ENCODE data around the gene LIX1L. TPM values are rescaled to one million over a fixed set of nuclear protein-coding genes. Genes with fewer than 3 reads are reported as not detected.
A peak's percentile ranks its signal among the peaks of the same experiment; 100 is the strongest.

Gene LIX1L
- total RNA-seq, 2 experiments from 2014 or later: 21.4 to 21.5 TPM

DNA sequence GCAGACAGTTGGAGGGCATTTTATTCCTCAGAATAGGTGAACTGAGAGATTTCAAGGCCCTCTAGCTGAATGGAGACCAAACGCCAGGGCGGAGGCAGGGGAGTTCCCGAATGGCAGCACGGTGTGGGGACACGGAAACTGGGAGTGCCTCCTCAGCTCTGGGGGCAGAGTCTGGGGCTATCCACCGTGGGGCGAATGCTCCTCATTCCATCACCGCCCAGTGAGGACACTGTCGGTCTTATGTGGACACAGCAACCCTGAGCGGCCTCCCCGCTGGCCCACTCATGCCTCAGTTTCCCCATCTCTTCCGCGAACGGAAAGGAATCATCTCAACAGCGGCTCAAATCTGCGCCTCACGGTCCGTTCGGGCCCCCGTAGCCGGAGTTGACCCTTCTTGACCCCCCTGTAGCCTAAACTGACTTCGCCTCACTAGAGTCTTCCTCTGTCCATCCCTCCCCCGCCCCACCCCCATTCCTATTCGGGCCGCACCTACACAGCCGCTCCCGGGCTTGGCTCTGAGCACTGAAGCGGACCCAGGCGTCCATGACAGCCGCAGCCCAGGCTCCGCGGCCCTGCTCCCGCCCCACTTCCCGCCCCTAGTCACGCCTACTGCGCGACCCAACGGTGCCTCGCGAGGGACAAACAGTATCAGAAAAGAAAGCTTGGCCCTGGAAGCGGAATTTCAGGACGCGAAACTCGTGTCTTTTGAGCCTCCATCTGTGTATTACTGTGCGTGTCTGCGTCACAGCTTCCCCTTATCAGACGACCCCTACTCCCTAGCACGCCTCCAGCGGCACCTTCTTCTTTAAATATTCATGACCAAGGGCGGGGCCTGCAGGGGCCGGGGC, 39.4 kb downstream of the LIX1L start, which contains the start of gene PEX11B:
Gene PEX11B, minus strand, starts transcription at position 574 of the 848 bp plus-strand sequence. Its CDS starts 29 bp downstream, at position 545.
- H3K27me3 ChIP-seq (ENCODE audit: control insufficient read depth in 1 of 2, insufficient read depth in 2 of 2, low read length in 2 of 2): no peaks in the 10 kb centered on the region
- Mint-ChIP-seq H3K36me3 (ENCODE audit: low read depth) (peaks cover 65% of the 10 kb centered on the region), H3K27ac (peak within 1 kb of the TSS; percentile 92), H3K4me1 (ENCODE audit: low read depth) (peaks cover 47% of the 10 kb centered on the region), H3K9me3 (no peaks in the 10 kb centered on the region), H3K27me3 (no peaks in the 10 kb centered on the region), H3K4me3 (peak within 1 kb of the TSS; percentile 94)
- ChIA-PET CTCF (interaction anchor here (0.5 to 1.7 kb wide), 6 partner anchors 9 to 83 kb away, joined by 3 to 9 read pairs (median 3); partner anchors contain the start of genes NUDT17, PIAS3 and RBM8A), POLR2A (interaction anchor here (0.7 to 4.4 kb wide), 18 partner anchors 9 to 118 kb away, joined by 3 to 84 read pairs (median 7); partner anchors contain the start of genes ANKRD34A, LIX1L, NUDT17 and PIAS3)
- TF ChIP-seq, protein P1, sequence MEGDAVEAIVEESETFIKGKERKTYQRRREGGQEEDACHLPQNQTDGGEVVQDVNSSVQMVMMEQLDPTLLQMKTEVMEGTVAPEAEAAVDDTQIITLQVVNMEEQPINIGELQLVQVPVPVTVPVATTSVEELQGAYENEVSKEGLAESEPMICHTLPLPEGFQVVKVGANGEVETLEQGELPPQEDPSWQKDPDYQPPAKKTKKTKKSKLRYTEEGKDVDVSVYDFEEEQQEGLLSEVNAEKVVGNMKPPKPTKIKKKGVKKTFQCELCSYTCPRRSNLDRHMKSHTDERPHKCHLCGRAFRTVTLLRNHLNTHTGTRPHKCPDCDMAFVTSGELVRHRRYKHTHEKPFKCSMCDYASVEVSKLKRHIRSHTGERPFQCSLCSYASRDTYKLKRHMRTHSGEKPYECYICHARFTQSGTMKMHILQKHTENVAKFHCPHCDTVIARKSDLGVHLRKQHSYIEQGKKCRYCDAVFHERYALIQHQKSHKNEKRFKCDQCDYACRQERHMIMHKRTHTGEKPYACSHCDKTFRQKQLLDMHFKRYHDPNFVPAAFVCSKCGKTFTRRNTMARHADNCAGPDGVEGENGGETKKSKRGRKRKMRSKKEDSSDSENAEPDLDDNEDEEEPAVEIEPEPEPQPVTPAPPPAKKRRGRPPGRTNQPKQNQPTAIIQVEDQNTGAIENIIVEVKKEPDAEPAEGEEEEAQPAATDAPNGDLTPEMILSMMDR (IDR thresholded peaks at IDR 0.05): no peak
- H3K27ac ChIP-seq (ENCODE audit: low read depth in 1 of 2, low read length in 2 of 2): peak within 1 kb of the TSS; percentile 52 to 60
- peak within 1 kb of the TSS; percentile 87 for H3K4me3 ChIP-seq (ENCODE audit: low read length)
- no peaks in the 10 kb centered on the region for H3K9me3 ChIP-seq (ENCODE audit: control insufficient read depth in 1 of 2, insufficient read depth in 1 of 2, low read length in 2 of 2)
- ATAC-seq (ENCODE audit: poor library complexity) (peak; percentile 90), DNase-seq (peak; percentile 87 to 96 (median 92))
- peaks cover 26% of the 10 kb centered on the region for H3K36me3 ChIP-seq (ENCODE audit: insufficient read depth, low read length)
- intact Hi-C loops (cut with DNase I, micrococcal nuclease): loop anchor here (1.0 to 5.0 kb wide), 6 partner anchors 9 to 89 kb away; partner anchors contain the start of genes LIX1L (in 2 of the 2), PIAS3 (in 2 of the 2), RBM8A (in 1 of the 2) and TXNIP (in 1 of the 2)
- peaks cover 31% of the 10 kb centered on the region for H3K4me1 ChIP-seq (ENCODE audit: insufficient read depth, low read length)

GRCh38 chr1:145917595-145917994, 40.2 kb downstream of the LIX1L start:
- H3K27ac ChIP-seq (ENCODE audit: low read depth in 1 of 2, low read length in 2 of 2): no peak overlapping the region
- no peaks in the 10 kb centered on the region for H3K9me3 ChIP-seq (ENCODE audit: control insufficient read depth in 1 of 2, insufficient read depth in 1 of 2, low read length in 2 of 2)
- peak in 1 of 14 experiments; percentile 17 for DNase-seq
- peak overlapping the region; percentile 87 for H3K4me3 ChIP-seq (ENCODE audit: low read length)
- peak overlapping the region; percentile 94 for H3K4me3 Mint-ChIP-seq
- ChIA-PET CTCF (interaction anchor here (0.5 to 1.7 kb wide), 4 partner anchors 10 to 82 kb away, joined by 3 to 9 read pairs (median 4); partner anchors contain the start of genes NUDT17, PIAS3 and RBM8A), POLR2A (interaction anchor here (1.5 to 4.4 kb wide), 9 partner anchors 10 to 119 kb away, joined by 4 to 84 read pairs (median 29); partner anchors contain the start of genes ANKRD34A, LIX1L, NUDT17 and PIAS3)
- peaks cover 69% of the 10 kb centered on the region for H3K36me3 Mint-ChIP-seq (ENCODE audit: low read depth)
- no peaks in the 10 kb centered on the region for H3K27me3 ChIP-seq (ENCODE audit: control insufficient read depth in 1 of 2, insufficient read depth in 2 of 2, low read length in 2 of 2)
- H3K36me3 ChIP-seq (ENCODE audit: insufficient read depth, low read length): peaks cover 23% of the 10 kb centered on the region
- H3K4me1 Mint-ChIP-seq (ENCODE audit: low read depth): peaks cover 47% of the 10 kb centered on the region
- TF ChIP-seq, protein P1 (IDR thresholded peaks at IDR 0.05): no peak
- no peaks in the 10 kb centered on the region for H3K9me3 Mint-ChIP-seq
- peaks cover 31% of the 10 kb centered on the region for H3K4me1 ChIP-seq (ENCODE audit: insufficient read depth, low read length)
- intact Hi-C loops (cut with DNase I, micrococcal nuclease): loop anchor here (2.0 to 5.0 kb wide), 4 partner anchors 31 to 90 kb away; partner anchors contain the start of genes LIX1L (in 2 of the 2) and PIAS3 (in 1 of the 2)
- peak overlapping the region; percentile 92 for H3K27ac Mint-ChIP-seq
- ATAC-seq (ENCODE audit: poor library complexity): no peak
- no peaks in the 10 kb centered on the region for H3K27me3 Mint-ChIP-seq

GRCh38 chr1:145916745-145917144, 41.1 kb downstream of the LIX1L start:
- Mint-ChIP-seq H3K36me3 (ENCODE audit: low read depth) (peaks cover 76% of the 10 kb centered on the region), H3K4me3 (peak overlapping the region; percentile 86), H3K4me1 (ENCODE audit: low read depth) (peaks cover 47% of the 10 kb centered on the region), H3K9me3 (no peaks in the 10 kb centered on the region), H3K27me3 (no peaks in the 10 kb centered on the region), H3K27ac (peak overlapping the region; percentile 69)
- peaks cover 31% of the 10 kb centered on the region for H3K4me1 ChIP-seq (ENCODE audit: insufficient read depth, low read length)
- H3K4me3 ChIP-seq (ENCODE audit: low read length): no peak overlapping the region
- POLR2A ChIA-PET: interaction anchor here (1.0 to 4.4 kb wide), 3 partner anchors 41 to 58 kb away, joined by 3 to 61 read pairs (median 37); partner anchors contain the start of genes ANKRD34A, LIX1L, PIAS3 and POLR3GL
- no peaks in the 10 kb centered on the region for H3K9me3 ChIP-seq (ENCODE audit: control insufficient read depth in 1 of 2, insufficient read depth in 1 of 2, low read length in 2 of 2)
- H3K27ac ChIP-seq (ENCODE audit: low read depth in 1 of 2, low read length in 2 of 2): no peak overlapping the region
- intact Hi-C loops (cut with DNase I, micrococcal nuclease): loop anchor here (2.0 to 5.0 kb wide), 4 partner anchors 30 to 91 kb away; partner anchors contain the start of genes LIX1L (in 2 of the 2) and PIAS3 (in 1 of the 2)
- ATAC-seq (ENCODE audit: poor library complexity) (no peak), DNase-seq (no peak)
- peaks cover 30% of the 10 kb centered on the region for H3K36me3 ChIP-seq (ENCODE audit: insufficient read depth, low read length)
- H3K27me3 ChIP-seq (ENCODE audit: control insufficient read depth in 1 of 2, insufficient read depth in 2 of 2, low read length in 2 of 2): no peaks in the 10 kb centered on the region
- CTCF ChIA-PET: interaction anchor here (1.0 kb wide), 1 partner anchor 11 kb away, joined by 5 read pairs; the partner anchor contains the start of gene RBM8A
- TF ChIP-seq, protein P1 (IDR thresholded peaks at IDR 0.05): no peak
